ENCODE measurements around the gene KY. TPM values are rescaled to one million over a fixed set of nuclear protein-coding genes. Genes with fewer than 3 reads are reported as not detected.

Gene KY
- total RNA-seq, 4 donors from 2014 or later, result 26.2 to 55.5 (median 33.1) TPM

DNA sequence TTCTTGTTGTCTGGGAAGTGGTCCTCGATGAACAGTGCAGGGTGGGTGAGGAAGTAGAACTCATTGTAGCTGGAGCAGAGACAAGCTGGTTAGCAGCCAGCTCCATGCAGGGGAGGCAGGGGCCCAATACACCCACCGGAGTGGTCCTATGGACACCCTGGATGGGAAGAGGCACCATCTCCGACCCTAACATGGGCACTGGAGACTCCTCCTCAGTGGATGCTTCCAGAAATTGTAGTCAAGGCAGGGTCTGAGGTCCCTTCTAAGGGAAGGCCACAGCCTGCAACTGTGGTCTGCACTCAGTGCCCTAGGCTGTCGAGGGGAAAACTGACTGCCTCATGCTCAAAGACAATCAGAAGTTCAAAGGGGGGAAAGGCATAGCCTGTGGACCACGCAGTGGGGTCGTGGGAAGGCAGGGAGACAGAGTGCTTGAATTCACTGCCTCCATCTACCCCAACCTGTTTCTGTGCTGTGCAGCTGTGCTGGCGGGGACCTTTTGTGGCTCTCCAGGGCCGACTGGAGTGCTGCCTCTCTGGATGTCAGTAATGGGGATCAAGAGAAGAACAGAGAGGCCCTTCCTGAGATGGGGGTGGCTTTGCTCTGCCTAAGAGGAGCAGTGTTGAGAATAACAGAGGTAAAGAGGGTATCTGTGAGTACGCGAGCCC lies 41.9 kb downstream of the KY start:
- TF ChIP-seq POLR2A (IDR thresholded peaks at IDR 0.05), result no peak
- TF ChIP-seq CTCF (IDR thresholded peaks at IDR 0.05), result no peak
- WGBS, 2 donors, result 86 to 91% methylated on average over 10 of the region's 10 CpGs
- no peak overlapping the region for H3K4me3 ChIP-seq (ENCODE audit: low read depth, poor library complexity, severe bottlenecking)
- DNase-seq (ENCODE audit: low spot score in 2 of 2), result no peak
- intact Hi-C loops (cut with DNase I; ENCODE audit: low total_unique reads), result no loop called here

DNA sequence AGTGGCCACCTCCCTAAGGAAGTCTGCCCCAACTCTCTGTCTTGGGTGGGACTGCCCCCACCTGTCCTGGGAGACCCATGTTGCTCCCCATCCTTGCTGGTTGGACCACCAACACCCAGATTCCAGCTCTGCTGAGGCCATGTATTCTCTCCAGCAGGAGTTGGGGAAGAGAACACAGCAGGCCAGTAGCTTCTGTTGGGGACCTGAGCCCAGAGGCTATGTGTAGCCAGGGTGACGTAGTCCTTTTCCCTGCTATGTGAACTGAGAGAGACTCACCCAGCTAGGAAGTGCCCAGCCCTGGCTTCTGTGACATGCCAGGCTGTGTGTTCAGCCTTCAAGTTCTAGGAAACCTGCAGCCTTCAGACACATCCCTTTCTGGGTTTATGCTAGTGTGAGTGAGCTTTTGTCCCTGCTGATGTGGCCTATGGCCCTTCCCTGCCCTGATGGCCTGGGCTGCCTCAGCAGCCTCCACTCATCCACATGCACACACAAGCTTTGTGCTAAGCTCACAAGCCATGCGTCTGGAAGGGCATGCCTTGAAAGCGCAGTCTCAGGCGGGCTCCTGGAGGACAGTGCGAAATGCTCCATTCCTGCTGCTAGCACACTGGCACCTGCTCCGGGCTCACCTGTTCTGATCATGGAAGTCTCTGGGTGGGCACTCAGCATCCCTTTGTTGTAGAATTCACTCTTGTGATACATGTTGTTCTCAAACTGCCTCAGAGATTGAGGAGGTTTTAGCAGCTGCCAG lies 42.6 kb downstream of the KY start:
- TF ChIP-seq CTCF (IDR thresholded peaks at IDR 0.05) (no peak), POLR2A (IDR thresholded peaks at IDR 0.05) (no peak)
- intact Hi-C loops (cut with DNase I; ENCODE audit: low total_unique reads), result no loop called here
- DNase-seq (ENCODE audit: low spot score in 2 of 2), result no peak
- no peak overlapping the region for H3K4me3 ChIP-seq (ENCODE audit: low read depth, poor library complexity, severe bottlenecking)
- 93 to 96% methylated on average over 5 to 6 of the region's 6 CpGs for WGBS, 2 donors

- no peak for DNase-seq (ENCODE audit: low spot score in 2 of 2)
- intact Hi-C loops (cut with DNase I; ENCODE audit: low total_unique reads), result no loop called here
- 67 to 69% methylated on average over 9 to 13 of the region's 13 CpGs for WGBS, 2 donors
- TF ChIP-seq CTCF (IDR thresholded peaks at IDR 0.05), result no peak
- no peak for TF ChIP-seq POLR2A (IDR thresholded peaks at IDR 0.05)
- H3K4me3 ChIP-seq (ENCODE audit: low read depth, poor library complexity, severe bottlenecking), result no peak overlapping the region
Observed at GRCh38 chr3:134607054-134608022, 43.5 kb downstream of the KY start.

DNA sequence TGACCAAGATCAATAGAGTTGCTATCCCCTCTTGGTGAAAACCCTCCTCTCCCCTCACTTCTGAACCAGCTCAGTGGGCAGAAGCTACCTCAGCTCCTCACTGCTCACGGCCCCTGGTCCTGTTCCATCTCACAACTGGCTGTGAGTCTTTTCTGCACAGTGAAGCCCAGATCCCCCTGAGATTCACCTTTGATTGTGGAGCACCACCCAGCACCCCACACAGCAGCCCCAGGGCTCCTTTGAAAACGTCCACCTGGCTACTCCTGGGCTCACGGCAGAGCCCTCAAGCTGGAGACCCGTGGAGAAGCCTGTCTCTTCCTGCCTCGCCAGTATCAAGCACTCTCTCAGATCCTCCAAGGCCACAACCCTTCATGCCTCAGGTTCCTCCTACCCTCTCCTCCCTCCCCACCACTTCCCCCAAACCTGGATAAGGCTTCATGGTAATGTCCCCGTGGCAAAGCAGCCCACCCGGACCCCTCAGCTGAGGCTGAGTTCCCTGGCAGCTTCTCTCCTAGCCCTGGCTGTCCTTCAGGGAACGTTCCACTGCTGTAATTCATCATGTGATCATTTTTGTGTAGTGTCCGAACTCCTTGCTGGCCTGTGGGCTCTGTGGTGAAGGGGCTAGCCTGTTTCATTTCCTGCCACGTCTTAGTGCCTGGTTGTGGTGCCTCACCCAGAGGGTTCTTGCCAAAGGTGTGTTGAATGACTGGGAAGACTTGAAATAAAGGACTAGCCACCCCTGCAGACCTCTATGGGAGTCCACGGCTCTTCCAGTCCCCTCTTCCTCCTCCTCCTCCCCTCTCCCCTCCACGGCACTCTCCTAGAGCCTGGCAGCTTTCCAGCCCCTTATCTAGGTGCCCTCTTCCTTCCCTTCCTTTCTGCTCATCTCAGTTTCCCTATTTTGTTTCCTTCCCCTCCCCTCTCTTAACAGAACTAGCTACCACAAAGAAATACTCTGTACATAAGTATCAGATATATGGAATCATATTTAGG lies 44.5 kb downstream of the KY start:
- intact Hi-C loops (cut with DNase I; ENCODE audit: low total_unique reads), result no loop called here
- H3K4me3 ChIP-seq (ENCODE audit: low read depth, poor library complexity, severe bottlenecking), result no peak overlapping the region
- 56 to 60% methylated on average over 12 of the region's 12 CpGs for WGBS, 2 donors
- TF ChIP-seq POLR2A (IDR thresholded peaks at IDR 0.05) (no peak), CTCF (IDR thresholded peaks at IDR 0.05) (no peak)
- no peak for DNase-seq (ENCODE audit: low spot score in 2 of 2)

GRCh38 chr3:134605556-134605955 lies 45.3 kb downstream of the KY start:
- intact Hi-C loops (cut with DNase I; ENCODE audit: low total_unique reads), result no loop called here
- WGBS, 2 donors, result 81 to 83% methylated on average over 6 of the region's 6 CpGs
- DNase-seq (ENCODE audit: low spot score in 2 of 2), result no peak
- no peak for TF ChIP-seq POLR2A (IDR thresholded peaks at IDR 0.05)
- TF ChIP-seq CTCF (IDR thresholded peaks at IDR 0.05), result no peak
- H3K4me3 ChIP-seq (ENCODE audit: low read depth, poor library complexity, severe bottlenecking), result no peak overlapping the region
